Esophagus squamous epithelium (tissue), 5 donors: ENCODE results near the gene CCL20. TPM values are rescaled to one million over a fixed set of nuclear protein-coding genes. Genes with fewer than 3 reads are reported as not detected.

Experiments
- DNase-seq: peaks from one replicate; lab custom pipeline; 2025; lab: John Stamatoyannopoulos, UW
- H3K27ac ChIP-seq, 4 donors: fragments of 200-600 bp; sonication (generic); one replicate each; pipeline ENCODE4 v1.5.1; 2016 to 2019; ENCODE audit warnings: mild to moderate bottlenecking in 1 of 4
- H3K27me3 ChIP-seq, 4 donors: fragments of 200-600 bp; sonication (generic); 1 replicate in 3 of 4; 2 replicates in 1 of 4; pipeline versions ENCODE4 v1.5.1 to v1.6.0; 2017 to 2021; ENCODE audit warnings: antibody characterized with exemption in 1 of 4
- H3K36me3 ChIP-seq, 3 donors: fragments of 200-600 bp; sonication (generic); one replicate each; pipeline ENCODE4 v1.5.1; 2016 to 2019
- H3K4me1 ChIP-seq, 3 donors: fragments of 200-600 bp; sonication (generic); one replicate each; pipeline ENCODE4 v1.5.1; 2017 to 2019
- H3K4me3 ChIP-seq, 4 donors: fragments of 200-600 bp; sonication (generic); 1 replicate in 3 of 4; 2 replicates in 1 of 4; pipeline ENCODE4 v1.5.1; 2016 to 2019; ENCODE audit warnings: mild to moderate bottlenecking in 2 of 4, moderate library complexity in 1 of 4
- H3K9me3 ChIP-seq, 3 donors: fragments of 200-600 bp; sonication (generic); one replicate each; pipeline ENCODE4 v1.5.1; 2016 to 2019
- CTCF ChIP-seq, 6 experiments: fragments of 450-650 bp in 4 of 6; fragments of 200-600 bp in 2 of 6; sonication (generic) in 2 of 6; IDR thresholded peaks; one replicate each; pipeline ENCODE4 v1.5.1; 2016 to 2019; ENCODE audit warnings: antibody characterized with exemption in 6 of 6, mild to moderate bottlenecking in 4 of 6, moderate library complexity in 4 of 6
- POLR2A ChIP-seq, 4 donors: fragments of 450-650 bp; IDR thresholded peaks; one replicate each; pipeline ENCODE4 v1.6.1; 2017; ENCODE audit warnings: antibody characterized with exemption in 4 of 4, mild to moderate bottlenecking in 4 of 4, moderate library complexity in 3 of 4
- WGBS, 2 donors: methylation state at CpG; one replicate each; pipeline ENCODE4 v1.1.5; 2018; 5-methylcytosine and 5-hydroxymethylcytosine counted together
- intact Hi-C: fragments of 100-400 bp; cut with DNase I; formaldehyde crosslinking; loops from one replicate; pipeline ENCODE4 v1.15.0; 2022
- small RNA-seq, 4 donors: library from RNA; depleted of rRNA; stranded (forward); fragments of <200 nt; gene quantifications; one replicate each; pipeline ENCODE3, GENCODE V24; 2016
- total RNA-seq, 4 donors: library from RNA; depleted of rRNA; stranded (reverse); fragments of >200 nt; gene quantifications; one replicate each; pipeline ENCODE4 v1.1.0, GENCODE V29; 2016
- donor health status: DM: yes; HTN: yes; CAD: no.

CCL20 gene
- total RNA-seq, 4 donors from 2014 or later, result 1.9 to 57.2 (median 8.5) TPM

- Histone ChIP-seq H3K4me3 (no peak overlapping the region), H3K9me3 (no peaks in the 10 kb centered on the region), H3K4me1 (peaks cover 0 to 43% (median 12%) of the 10 kb centered on the region in 3 donors), H3K27me3 (no peaks in the 10 kb centered on the region), H3K27ac (peak overlapping the region in 2 of 4 donors; percentile 48 to 58), H3K36me3 (no peaks in the 10 kb centered on the region)
- intact Hi-C loops, result loop anchor here (10.0 kb wide), 2 partner anchors 97 to 197 kb away; partner anchors contain the start of gene SCYGR5
- no peak for DNase-seq
- TF ChIP-seq POLR2A (IDR thresholded peaks at IDR 0.05) (no peak), CTCF (IDR thresholded peaks at IDR 0.05) (peak in 5 of 6 experiments; percentile 52 to 87 (median 73))
- 31 to 36% methylated on average over 8 of the region's 8 CpGs for WGBS, 2 donors
Observed at GRCh38 chr2:227862227-227862740, 48.6 kb downstream of the CCL20 start.

- H3K27me3 ChIP-seq, result no peaks in the 10 kb centered on the region
- intact Hi-C loops, result loop anchor here (10.0 kb wide), 2 partner anchors 98 to 198 kb away; partner anchors contain the start of gene SCYGR5
- H3K36me3 ChIP-seq, result no peaks in the 10 kb centered on the region
- no peak for DNase-seq
- peak overlapping the region in 2 of 4 donors; percentile 48 to 58 for H3K27ac ChIP-seq
- H3K4me3 ChIP-seq, result no peak overlapping the region
- H3K4me1 ChIP-seq, result peaks cover 0 to 43% (median 12%) of the 10 kb centered on the region in 3 donors
- no peaks in the 10 kb centered on the region for H3K9me3 ChIP-seq
- 38 to 45% methylated on average over 5 to 7 of the region's 7 CpGs for WGBS, 2 donors
- TF ChIP-seq CTCF (IDR thresholded peaks at IDR 0.05), result no peak
- TF ChIP-seq POLR2A (IDR thresholded peaks at IDR 0.05), result no peak
Observed at GRCh38 chr2:227862741-227863588, 49.3 kb downstream of the CCL20 start.

- H3K36me3 ChIP-seq, result no peaks in the 10 kb centered on the region
- H3K27ac ChIP-seq, result peak overlapping the region in 2 of 4 donors; percentile 6 to 23
- DNase-seq, result no peak
- no peaks in the 10 kb centered on the region for H3K27me3 ChIP-seq
- 50 to 66% methylated on average over 9 of the region's 9 CpGs for WGBS, 2 donors
- TF ChIP-seq POLR2A (IDR thresholded peaks at IDR 0.05), result no peak
- no peak for TF ChIP-seq CTCF (IDR thresholded peaks at IDR 0.05)
- H3K4me3 ChIP-seq, result peak overlapping the region in 1 of 4 donors; percentile 7
- peaks cover 0 to 43% (median 12%) of the 10 kb centered on the region in 3 donors for H3K4me1 ChIP-seq
- intact Hi-C loops, result loop anchor here (10.0 kb wide), 2 partner anchors 99 to 199 kb away; partner anchors contain the start of gene SCYGR5
- H3K9me3 ChIP-seq, result no peaks in the 10 kb centered on the region
Observed at GRCh38 chr2:227864161-227864756, 50.6 kb downstream of the CCL20 start.

DNA sequence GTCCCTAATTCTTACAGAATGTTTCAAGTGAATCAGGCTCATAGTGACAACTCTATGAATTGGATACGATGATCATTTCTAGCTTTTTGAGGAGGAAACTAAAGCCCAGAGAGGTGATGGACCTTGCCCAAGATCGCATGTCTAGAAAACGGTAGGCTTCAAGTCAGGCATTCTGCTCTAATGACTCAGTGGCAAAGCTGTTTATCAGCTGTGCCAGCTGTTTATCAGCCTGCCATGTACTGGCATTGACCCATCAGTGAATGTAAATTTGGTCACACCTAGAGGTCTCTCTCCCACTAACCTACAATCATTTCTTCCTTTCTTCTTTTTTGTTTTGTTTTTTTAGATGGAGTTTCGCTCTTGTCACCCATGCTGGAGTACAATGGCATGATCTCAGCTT lies 51.6 kb downstream of the CCL20 start:
- no peak for DNase-seq
- Histone ChIP-seq H3K27me3 (no peaks in the 10 kb centered on the region), H3K4me1 (peaks cover 0 to 38% (median 10%) of the 10 kb centered on the region in 3 donors), H3K9me3 (no peaks in the 10 kb centered on the region), H3K4me3 (no peak overlapping the region), H3K27ac (no peak overlapping the region), H3K36me3 (no peaks in the 10 kb centered on the region)
- intact Hi-C loops, result loop anchor here (10.0 kb wide), 2 partner anchors 100 to 200 kb away; partner anchors contain the start of gene SCYGR5
- 82 to 86% methylated on average over 4 of the region's 4 CpGs for WGBS, 2 donors
- TF ChIP-seq POLR2A (IDR thresholded peaks at IDR 0.05) (no peak), CTCF (IDR thresholded peaks at IDR 0.05) (no peak)

Small RNA genes lying within 50 kb of the gene (small RNA-seq; reads per million reads assigned to genes)
- gene SNRPGP8, result 0 reads per million in 4 donors

Other genes starting within 250 kb of the CCL20 start
- gene SCYGR2, start 214.9 kb upstream of the CCL20 start, total RNA-seq, result not detected
- gene SCYGR3, start 199.0 kb upstream of the CCL20 start, total RNA-seq, result not detected
- not detected for gene SCYGR4, start 196.3 kb upstream of the CCL20 start, total RNA-seq
- not detected for gene SCYGR5, start 147.0 kb upstream of the CCL20 start, total RNA-seq
- gene SLC19A3, start 95.8 kb upstream of the CCL20 start, total RNA-seq, result 1 to 10 TPM in 1 of 4 donors, under 1 TPM in 3; 0.42 to 1.1 (median 0.56) TPM
- not detected for gene SCYGR6, start 89.1 kb upstream of the CCL20 start, total RNA-seq
- not detected for gene SCYGR7, start 85.5 kb upstream of the CCL20 start, total RNA-seq
- not detected for gene SCYGR8, start 67.9 kb upstream of the CCL20 start, total RNA-seq
- 1 to 10 TPM in 1 of 4 donors, not detected in 3; 1.4 TPM for gene DAW1, start 57.8 kb downstream of the CCL20 start, total RNA-seq